SK-N-SH (cell line): ENCODE measurements around the gene SCGB1D2. TPM values are rescaled to one million over a fixed set of nuclear protein-coding genes. Genes with fewer than 3 reads are reported as not detected.

Experiments used
- CTCF ChIA-PET: fragments of 300-600, 350-600 bp; formaldehyde crosslinking; extraction: SDS; loops from one replicate; lab custom pipeline; 2021; lab: Yijun Ruan, JAX
- POLR2A ChIA-PET: fragments of 350-600 bp; sonication (Branson Sonifier 250); formaldehyde crosslinking; extraction: SDS; loops from one replicate; lab custom pipeline; 2020; ENCODE audit warnings: antibody characterized with exemption, inconsistent platforms; lab: Yijun Ruan, JAX
- DNase-seq: peaks from one replicate; pipeline ENCODE4 v3.0.0; 2012
- H2AFZ ChIP-seq: fragments of 200-600 bp; sonication (generic); 2 replicates; pipeline ENCODE4 v1.8.1; 2016; ENCODE audit warnings: antibody characterized with exemption, mild to moderate bottlenecking, low read depth
- H3F3A ChIP-seq: fragments of 200-600 bp; sonication (generic); replicated peaks from 2 replicates; pipeline ENCODE3; 2016; ENCODE audit warnings: antibody characterized with exemption, mild to moderate bottlenecking; ENCODE audit not compliant: insufficient read depth
- H3K27ac ChIP-seq, 2 experiments: fragments of 200-500 bp in 1 of 2; fragments of 200-600 bp in 1 of 2; sonication (Bioruptor generic) in 1 of 2; sonication (generic), shearing (Covaris generic) in 1 of 2; 2 replicates each; pipeline versions ENCODE4 v1.5.1 to v1.6.1; 2014 to 2016; ENCODE audit warnings: low read depth in 2 of 2, inconsistent platforms in 1 of 2, low read length in 1 of 2, mild to moderate bottlenecking in 1 of 2, mixed read lengths in 1 of 2
- H3K27me3 ChIP-seq: fragments of 200-600 bp; sonication (generic), shearing (Covaris generic); 2 replicates; pipeline ENCODE4 v1.6.1; 2016; ENCODE audit warnings: mixed run types; ENCODE audit not compliant: insufficient read depth
- H3K36me3 ChIP-seq, 2 experiments: fragments of 200-500 bp in 1 of 2; fragments of 200-600 bp in 1 of 2; sonication (Bioruptor generic) in 1 of 2; sonication (generic) in 1 of 2; replicated peaks in 1 of 2; 2 replicates each; pipeline versions ENCODE3 to v1.5.1; 2014 to 2016; ENCODE audit warnings: low read length in 1 of 2, mild to moderate bottlenecking in 1 of 2; ENCODE audit not compliant: insufficient read depth in 2 of 2, control insufficient read depth in 1 of 2
- H3K4me1 ChIP-seq, 2 experiments: fragments of 200-500 bp in 1 of 2; fragments of 200-600 bp in 1 of 2; sonication (Bioruptor generic) in 1 of 2; sonication (generic), shearing (Covaris generic) in 1 of 2; 2 replicates each; pipeline versions ENCODE4 v1.5.1 to v1.6.1; 2014 to 2016; ENCODE audit warnings: low read depth in 1 of 2, low read length in 1 of 2, mixed run types in 1 of 2; ENCODE audit not compliant: insufficient read depth in 2 of 2, control insufficient read depth in 1 of 2
- H3K4me2 ChIP-seq: fragments of 200-600 bp; sonication (generic), shearing (Covaris generic); 2 replicates; pipeline ENCODE4 v1.6.1; 2017; ENCODE audit warnings: mixed run types
- H3K4me3 ChIP-seq, 2 experiments: fragments of 200-500 bp in 1 of 2; fragments of 200-600 bp in 1 of 2; sonication (Bioruptor generic) in 1 of 2; sonication (generic), shearing (Covaris generic) in 1 of 2; 2 replicates each; pipeline versions ENCODE4 v1.5.1 to v1.8.1; 2014 to 2016; ENCODE audit warnings: low read depth in 2 of 2, inconsistent platforms in 1 of 2, low read length in 1 of 2, mild to moderate bottlenecking in 1 of 2, mixed read lengths in 1 of 2, moderate library complexity in 1 of 2
- H3K79me2 ChIP-seq: fragments of 200-600 bp; sonication (generic); 2 replicates; pipeline ENCODE4 v1.8.1; 2017; ENCODE audit warnings: mild to moderate bottlenecking; ENCODE audit not compliant: insufficient read depth
- H3K9ac ChIP-seq: fragments of 200-600 bp; sonication (generic); 2 replicates; pipeline ENCODE4 v1.6.1; 2017; ENCODE audit warnings: mixed run types
- H3K9me2 ChIP-seq: fragments of 200-600 bp; sonication (generic); 2 replicates; pipeline ENCODE4 v1.6.1; 2017; ENCODE audit warnings: mixed run types
- H3K9me3 ChIP-seq: fragments of 200-600 bp; sonication (generic); 2 replicates; pipeline ENCODE4 v1.6.1; 2017; ENCODE audit warnings: mixed run types, mild to moderate bottlenecking, moderate library complexity
- H4K20me1 ChIP-seq: fragments of 200-600 bp; sonication (generic); 2 replicates; pipeline ENCODE4 v1.6.1; 2017; ENCODE audit warnings: mild to moderate bottlenecking, mixed run types; ENCODE audit not compliant: insufficient read depth
- CHD2 ChIP-seq: fragments of 150-350 bp; IDR thresholded peaks from 2 replicates; pipeline ENCODE4 v1.6.1; 2018; ENCODE audit warnings: low read length; ENCODE audit not compliant: partially characterized antibody
- EZH2phosphoT487 ChIP-seq: fragments of 200-600 bp; sonication (generic); IDR thresholded peaks from 2 replicates; pipeline ENCODE4 v1.6.1; 2017; ENCODE audit warnings: low read depth, mixed run types, mild to moderate bottlenecking, antibody characterized with exemption, moderate library complexity, borderline replicate concordance
- FOSL2 ChIP-seq: IDR thresholded peaks from 2 replicates; pipeline ENCODE4 v1.4.0; 2012; ENCODE audit warnings: low read depth, mild to moderate bottlenecking, moderate library complexity, borderline replicate concordance
- FOXJ3 ChIP-seq: sonication (generic); formaldehyde crosslinking; IDR thresholded peaks from 2 replicates; pipeline ENCODE4 v1.5.1; 2020; ENCODE audit warnings: mild to moderate bottlenecking, missing genetic modification reagents
- RXRA ChIP-seq: IDR thresholded peaks from 2 replicates; pipeline ENCODE4 v1.4.0; 2012; ENCODE audit warnings: low read depth, mild to moderate bottlenecking, borderline replicate concordance
- TEAD4 ChIP-seq: IDR thresholded peaks from 2 replicates; pipeline ENCODE4 v1.4.0; 2012; ENCODE audit warnings: mild to moderate bottlenecking, borderline replicate concordance; ENCODE audit not compliant: insufficient read depth
- USF1 ChIP-seq: IDR thresholded peaks from 2 replicates; pipeline ENCODE4 v1.4.0; 2012; ENCODE audit warnings: low read depth, borderline replicate concordance
- YY1 ChIP-seq: IDR thresholded peaks from 2 replicates; pipeline ENCODE4 v1.4.0; 2012; ENCODE audit warnings: low read depth, mild to moderate bottlenecking
- WGBS: methylation state at CpG from one replicate; pipeline ENCODE4 v1.1.6; 2017; ENCODE audit warnings: low lambda C conversion rate; 5-methylcytosine and 5-hydroxymethylcytosine counted together
- polyA plus RNA-seq, 3 experiments: library from polyadenylated mRNA; depleted of rRNA; stranded (reverse); fragments of >200 nt; gene quantifications; 2 replicates each; pipeline ENCODE4 v1.2.3, GENCODE V29; 2012
- TF ChIP-seq, protein P1 (sequence below): fragments of 150-350 bp; IDR thresholded peaks from 2 replicates; pipeline ENCODE4 v1.6.1; 2016; ENCODE audit warnings: mild to moderate bottlenecking, low read depth, low read length
- TF ChIP-seq, protein P2 (sequence below): fragments of 150-350 bp; IDR thresholded peaks from 2 replicates; pipeline ENCODE4 v1.6.1; 2017; ENCODE audit warnings: antibody characterized with exemption, low read length, low read depth, borderline replicate concordance

SCGB1D2 gene
- polyA plus RNA-seq, 1 of the 3 experiments (the other 2 are of a cell fraction): not detected

- CTCF ChIA-PET: interaction anchor here (1.1 to 1.5 kb wide), 4 partner anchors 24 to 95 kb away, joined by 3 to 5 read pairs (median 4); partner anchors contain the start of gene SCGB1D2
- no peaks in the 10 kb centered on the region; the same call in 1 of the 2 replicates for H3K27me3 ChIP-seq
- TF ChIP-seq TEAD4 (no peak), FOXJ3 (CRISPR knock-in tag) (no peak), EZH2phosphoT487 (no peak), FOSL2 (no peak), RXRA (no peak)
- TF ChIP-seq, protein P1, sequence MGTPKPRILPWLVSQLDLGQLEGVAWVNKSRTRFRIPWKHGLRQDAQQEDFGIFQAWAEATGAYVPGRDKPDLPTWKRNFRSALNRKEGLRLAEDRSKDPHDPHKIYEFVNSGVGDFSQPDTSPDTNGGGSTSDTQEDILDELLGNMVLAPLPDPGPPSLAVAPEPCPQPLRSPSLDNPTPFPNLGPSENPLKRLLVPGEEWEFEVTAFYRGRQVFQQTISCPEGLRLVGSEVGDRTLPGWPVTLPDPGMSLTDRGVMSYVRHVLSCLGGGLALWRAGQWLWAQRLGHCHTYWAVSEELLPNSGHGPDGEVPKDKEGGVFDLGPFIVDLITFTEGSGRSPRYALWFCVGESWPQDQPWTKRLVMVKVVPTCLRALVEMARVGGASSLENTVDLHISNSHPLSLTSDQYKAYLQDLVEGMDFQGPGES: no peak
- TF ChIP-seq, all 33 proteins: peak for 0
- POLR2A ChIA-PET: no interaction called here
- Histone ChIP-seq H3K4me1 (no peaks in the 10 kb centered on the region), H3F3A (no peaks in the 10 kb centered on the region), H3K9me3 (no peaks in the 10 kb centered on the region), H3K36me3 (no peaks in the 10 kb centered on the region), H3K4me2 (no peak overlapping the region), H3K4me3 (no peak overlapping the region), H2AFZ (no peak overlapping the region), H3K27ac (no peak overlapping the region), H3K9ac (no peak overlapping the region), H4K20me1 (no peaks in the 10 kb centered on the region), H3K79me2 (no peaks in the 10 kb centered on the region), H3K9me2 (no peaks in the 10 kb centered on the region)
- WGBS: 38% methylated on average over 4 of the region's 4 CpGs
- no peak for DNase-seq
Measured at GRCh38 chr11:62266558-62266957, 24.5 kb downstream of the SCGB1D2 start.

GRCh38 chr11:62267050-62267449 is 25.0 kb downstream of the SCGB1D2 start:
- Histone ChIP-seq H3K27me3 (no peaks in the 10 kb centered on the region; the same call in 1 of the 2 replicates), H3K4me2 (no peak overlapping the region), H3K9me2 (no peaks in the 10 kb centered on the region), H4K20me1 (no peaks in the 10 kb centered on the region), H3K4me3 (no peak overlapping the region), H2AFZ (no peak overlapping the region), H3K36me3 (no peaks in the 10 kb centered on the region), H3K79me2 (no peaks in the 10 kb centered on the region), H3K9ac (no peak overlapping the region), H3K27ac (no peak overlapping the region), H3F3A (no peaks in the 10 kb centered on the region), H3K9me3 (no peaks in the 10 kb centered on the region), H3K4me1 (no peaks in the 10 kb centered on the region)
- WGBS: 13% methylated on average over 1 of the region's 1 CpG
- CTCF ChIA-PET: interaction anchor here (1.1 to 1.5 kb wide), 4 partner anchors 25 to 95 kb away, joined by 3 to 5 read pairs (median 4); partner anchors contain the start of gene SCGB1D2
- no peak for TF ChIP-seq USF1
- TF ChIP-seq, protein P2, sequence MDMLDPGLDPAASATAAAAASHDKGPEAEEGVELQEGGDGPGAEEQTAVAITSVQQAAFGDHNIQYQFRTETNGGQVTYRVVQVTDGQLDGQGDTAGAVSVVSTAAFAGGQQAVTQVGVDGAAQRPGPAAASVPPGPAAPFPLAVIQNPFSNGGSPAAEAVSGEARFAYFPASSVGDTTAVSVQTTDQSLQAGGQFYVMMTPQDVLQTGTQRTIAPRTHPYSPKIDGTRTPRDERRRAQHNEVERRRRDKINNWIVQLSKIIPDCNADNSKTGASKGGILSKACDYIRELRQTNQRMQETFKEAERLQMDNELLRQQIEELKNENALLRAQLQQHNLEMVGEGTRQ: no peak
- no peak for TF ChIP-seq YY1
- no peak for TF ChIP-seq CHD2
- TF ChIP-seq FOXJ3 (CRISPR knock-in tag): no peak
- DNase-seq: no peak
- POLR2A ChIA-PET: no interaction called here
